ENCODE measurements around the gene LMAN1L.

Gene LMAN1L
- 0 to 0.25 (median 0.16) reads per million in 3 experiments for total RNA-seq

DNA sequence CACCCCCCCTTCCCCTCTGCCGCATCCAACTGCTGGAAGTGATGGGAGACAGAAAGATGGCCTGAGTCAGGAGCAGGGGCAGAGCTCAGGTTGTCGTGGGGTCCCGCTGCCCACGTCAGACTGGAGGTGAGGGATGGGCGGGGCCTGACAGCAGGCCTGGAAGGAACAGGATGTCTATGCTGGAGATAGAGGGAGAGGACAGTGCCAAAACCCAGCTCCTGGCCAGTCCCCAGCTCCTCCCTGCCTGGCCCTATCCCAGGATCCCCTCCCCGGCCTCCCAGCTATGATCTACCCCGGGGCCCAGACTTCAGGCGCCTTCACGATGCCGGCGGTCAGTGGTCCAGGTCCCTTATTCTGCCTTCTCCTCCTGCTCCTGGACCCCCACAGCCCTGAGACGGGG, at the start of gene LMAN1L:
Gene LMAN1L (plus strand): TSS at position 303 of the 400 bp plus-strand sequence. CDS start 20 bp downstream, at position 323.
- no peak for DNase-seq

DNA sequence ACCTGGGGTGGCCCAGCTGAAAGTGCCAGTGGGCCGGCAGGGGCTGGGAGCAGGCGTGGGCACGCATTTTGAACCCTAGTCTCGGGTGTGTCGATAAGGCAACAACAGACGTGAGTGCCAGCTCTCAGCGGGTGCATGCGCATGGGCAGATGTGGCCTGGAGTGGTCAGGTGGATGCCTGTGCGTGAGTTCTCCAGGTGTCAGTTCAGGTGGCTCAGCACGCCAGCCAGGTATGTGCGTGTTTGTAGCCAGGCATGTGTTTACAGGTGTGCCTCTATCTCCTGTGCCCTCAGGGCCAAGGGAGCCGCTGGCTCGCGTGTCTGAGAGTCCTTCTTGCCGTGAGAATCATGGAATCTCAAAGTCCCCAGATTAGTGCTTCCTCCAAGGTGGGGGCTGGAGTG, 49.2 kb upstream of the LMAN1L start:
- DNase-seq, result no peak

DNA sequence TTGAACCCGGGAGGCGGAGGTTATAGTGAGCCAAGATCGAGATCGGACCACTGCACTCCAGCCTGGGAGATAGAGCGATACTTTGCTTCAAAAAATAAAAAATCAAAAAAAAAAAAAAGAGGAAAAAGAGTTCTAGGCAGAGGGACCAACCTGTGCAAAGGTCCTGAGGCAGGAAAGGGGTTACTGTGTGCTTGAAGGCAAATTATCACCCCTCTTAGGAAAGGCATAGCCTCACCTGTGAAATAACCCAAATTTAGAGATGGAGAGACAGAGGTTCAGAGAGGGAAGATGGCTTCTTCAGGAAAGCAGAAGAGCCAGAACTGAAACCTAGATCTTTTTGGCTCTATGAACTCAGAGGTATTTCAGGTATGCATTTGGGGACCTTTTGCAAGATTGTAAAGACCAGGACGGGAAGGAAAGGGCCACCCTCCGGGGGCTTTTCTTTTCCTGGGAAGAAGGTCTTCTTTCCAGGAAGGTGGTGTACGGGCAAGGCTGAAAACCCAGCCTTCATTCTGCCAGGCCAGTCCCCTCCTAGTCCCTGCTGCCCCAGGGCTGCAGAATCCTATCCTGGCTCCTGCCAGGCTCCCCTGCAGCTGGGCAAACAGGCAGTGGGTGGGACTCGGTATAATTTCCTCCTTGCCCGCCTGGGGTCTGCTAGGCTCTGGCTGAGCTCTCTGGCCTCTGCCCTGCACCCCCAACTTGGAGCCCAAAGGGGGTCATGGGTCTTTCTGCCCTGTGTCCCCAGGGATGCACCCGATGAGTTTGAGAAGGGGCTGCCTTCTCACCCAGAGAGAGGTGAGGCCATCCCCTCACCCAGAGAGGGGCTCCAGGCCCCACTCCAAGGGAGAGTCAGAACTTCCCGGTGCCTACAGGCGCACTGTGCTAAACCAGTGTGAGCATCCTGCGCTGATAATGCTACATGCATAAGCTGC, 45.2 kb upstream of the LMAN1L start:
- DNase-seq, result no peak

DNA sequence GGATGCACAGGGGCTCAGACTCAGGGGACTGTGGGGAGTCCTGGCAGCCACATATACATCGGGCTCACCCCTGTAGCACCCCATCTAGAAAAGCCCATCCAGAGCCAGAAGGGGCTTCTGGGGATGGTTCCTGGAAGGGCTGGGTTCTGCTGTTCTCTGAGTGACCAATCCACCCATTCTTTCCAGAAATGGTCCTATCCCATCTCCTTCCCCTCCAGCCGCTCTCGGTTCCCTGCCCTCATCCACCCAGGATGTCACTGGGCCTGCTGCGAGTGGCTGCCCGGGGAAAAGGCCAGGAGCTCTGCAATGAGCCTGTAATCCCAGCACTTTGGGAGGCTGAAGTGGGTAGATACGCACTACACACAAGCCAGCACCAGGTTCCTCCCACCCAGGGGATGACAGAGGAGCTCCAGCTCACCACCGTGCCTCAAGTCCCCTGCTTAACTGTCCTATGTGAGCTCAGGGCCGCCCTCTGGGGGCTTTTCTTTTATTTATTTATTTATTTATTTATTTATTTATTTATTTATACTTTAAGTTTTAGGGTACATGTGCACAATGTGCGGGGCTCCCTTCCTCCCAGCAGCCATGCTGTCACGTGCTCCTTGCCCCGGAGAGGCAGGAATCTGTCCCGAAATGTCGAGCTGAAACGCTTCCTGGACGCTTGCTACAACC, 44.4 kb upstream of the LMAN1L start:
- DNase-seq, result no peak

DNA sequence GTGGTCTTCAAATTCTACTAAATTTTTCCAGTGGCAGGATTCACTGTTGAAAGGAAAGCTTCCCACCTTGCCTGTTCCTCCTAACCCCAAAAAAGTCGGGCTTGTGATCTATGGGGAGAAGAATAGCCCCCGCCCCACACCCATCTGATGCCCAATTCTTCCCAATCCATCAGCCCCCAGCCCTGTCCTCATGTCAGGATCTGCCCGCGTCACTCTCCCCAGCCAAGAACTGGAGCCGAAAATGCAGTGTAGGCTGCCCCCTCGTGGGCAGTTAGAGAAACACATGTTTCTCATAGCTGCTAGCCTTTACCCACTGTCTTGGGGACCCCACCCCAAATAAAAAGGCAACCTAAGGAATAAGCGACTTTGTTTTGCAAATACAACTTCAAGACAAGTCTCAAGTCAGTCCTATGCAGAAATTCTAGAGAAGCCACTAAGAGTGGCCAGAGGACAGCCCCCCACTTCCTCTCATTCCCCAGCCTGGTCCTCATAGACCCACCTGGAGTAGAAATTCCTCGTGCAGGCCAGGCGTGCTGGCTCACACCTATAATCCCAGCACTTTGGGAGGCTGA, 43.8 kb upstream of the LMAN1L start:
- DNase-seq, result peak; percentile 54

DNA sequence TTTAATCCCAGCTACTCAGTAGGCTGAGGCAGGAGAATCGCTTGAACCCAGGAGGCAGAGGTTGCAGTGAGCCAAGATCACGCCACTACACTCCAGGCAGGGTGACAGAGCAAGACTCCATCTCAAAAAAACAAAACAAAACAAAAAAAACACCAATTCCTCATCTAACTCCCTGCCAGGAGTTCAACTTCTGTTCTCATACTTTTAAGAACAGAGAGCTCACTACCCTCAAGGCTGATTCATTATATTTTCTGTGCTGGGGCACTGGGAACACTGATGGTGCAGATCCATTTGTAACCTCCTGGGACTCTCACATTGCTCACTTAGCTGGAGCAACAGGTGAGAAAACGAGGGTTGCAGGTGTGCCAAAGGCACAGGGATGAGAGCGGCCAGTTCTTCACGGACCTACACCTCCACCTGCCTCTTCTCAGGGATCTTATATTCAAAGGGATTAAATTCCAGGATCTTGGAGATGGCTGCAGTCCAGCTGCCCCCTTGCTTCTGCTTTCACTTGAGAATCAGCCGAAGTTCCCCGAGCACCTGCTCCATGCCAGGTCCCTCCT, 43.1 kb upstream of the LMAN1L start:
- no peak for DNase-seq

DNA sequence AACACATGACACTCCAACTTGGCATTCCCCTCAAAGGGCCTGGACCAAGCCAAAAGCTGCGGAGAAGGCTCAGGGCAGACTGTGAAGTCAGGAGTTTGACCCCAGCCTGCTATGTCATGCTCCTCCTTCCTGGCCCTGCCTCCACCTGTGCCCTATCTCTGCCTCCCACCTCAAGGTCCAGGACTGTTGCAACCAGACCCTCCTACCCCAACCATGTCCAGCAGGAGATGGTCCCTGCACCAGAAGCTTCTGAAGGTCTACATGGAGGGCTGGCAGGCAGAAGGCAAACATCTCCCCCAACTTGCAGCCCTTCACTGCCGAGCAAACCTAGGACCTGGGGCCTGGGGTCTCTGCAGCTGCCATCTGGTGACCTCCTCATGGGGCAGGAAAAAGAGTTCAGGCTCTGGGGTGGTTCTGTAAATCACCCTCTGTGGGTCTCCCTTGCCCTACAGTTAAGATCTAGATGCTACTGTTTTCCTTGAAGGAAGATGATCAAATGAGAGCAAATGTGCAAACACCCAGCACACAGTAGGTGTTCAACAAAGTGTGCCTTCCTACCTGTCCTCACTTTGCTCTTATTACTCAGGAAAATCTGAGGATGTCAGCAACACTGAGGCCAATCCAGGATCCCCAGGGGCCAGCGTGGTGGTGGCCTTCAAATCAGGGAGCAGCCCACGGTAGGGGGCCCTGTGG, 42.3 kb upstream of the LMAN1L start:
- no peak for DNase-seq

DNA sequence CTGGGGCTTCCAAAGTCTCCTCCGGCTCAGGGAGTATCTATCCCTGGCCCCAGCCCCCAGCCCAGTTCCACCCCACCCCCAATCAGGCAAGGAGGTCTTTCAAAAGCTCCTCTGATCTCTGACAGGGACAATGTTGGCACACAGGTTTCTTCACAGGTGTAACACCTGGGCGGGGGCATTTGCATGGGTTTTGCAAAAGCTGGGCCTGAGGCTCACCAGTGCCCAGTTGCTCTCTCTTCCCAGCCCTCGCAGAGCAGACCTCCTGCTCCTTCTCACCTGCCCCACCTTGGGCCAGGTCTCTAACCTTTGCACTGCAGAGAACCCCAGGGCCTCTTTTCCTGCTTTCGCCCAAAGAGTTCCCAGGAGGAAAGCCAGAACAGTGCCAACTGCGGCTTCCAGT, 39.3 kb upstream of the LMAN1L start:
- no peak for DNase-seq

DNA sequence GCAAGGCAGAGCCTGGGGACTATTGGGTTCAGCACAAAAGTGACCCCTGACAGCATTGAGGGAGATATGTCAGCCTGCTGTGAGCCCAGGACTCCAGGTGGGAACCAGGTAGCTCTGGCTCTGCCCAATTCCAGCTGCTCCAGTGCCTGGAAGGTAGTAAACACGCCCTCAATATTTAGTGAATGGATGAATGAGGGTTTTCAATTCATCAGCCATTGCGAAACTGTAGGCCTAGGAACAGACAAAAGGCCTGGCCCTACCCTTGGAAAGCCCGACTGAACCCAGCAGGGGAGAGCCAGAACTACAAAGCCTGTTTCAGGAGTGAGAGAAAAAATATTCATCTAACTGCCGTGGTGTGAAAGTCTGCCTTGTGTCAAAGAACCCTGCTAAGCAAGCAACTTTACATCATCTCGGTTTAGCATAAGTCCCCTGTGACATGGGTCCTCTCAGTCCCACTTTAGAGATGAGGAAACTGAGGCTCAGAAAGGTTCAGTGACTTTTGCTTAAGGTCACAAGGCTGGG, 38.8 kb upstream of the LMAN1L start:
- no peak for DNase-seq

DNA sequence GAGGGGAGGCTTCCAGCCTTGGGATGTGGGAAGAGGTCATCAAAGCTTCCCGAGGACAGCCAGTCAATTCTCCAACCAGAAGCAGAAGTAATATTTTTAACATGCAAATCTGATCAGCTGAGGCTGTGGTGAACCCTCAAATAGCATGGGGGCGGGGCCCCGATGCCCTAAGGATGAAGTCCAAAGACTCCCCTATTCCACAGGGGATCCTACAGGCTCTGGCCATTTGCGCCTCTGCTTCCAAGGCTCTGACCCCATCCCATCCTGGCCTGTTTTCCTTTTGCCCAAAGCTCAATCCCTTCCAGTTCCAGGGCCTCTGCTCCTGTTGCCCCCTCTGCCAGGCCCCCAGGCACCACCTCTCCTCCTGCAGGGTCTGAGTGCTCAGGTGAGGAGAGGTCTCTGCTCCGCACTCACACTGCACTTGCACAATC, 37.5 kb upstream of the LMAN1L start:
- DNase-seq, result no peak

DNA sequence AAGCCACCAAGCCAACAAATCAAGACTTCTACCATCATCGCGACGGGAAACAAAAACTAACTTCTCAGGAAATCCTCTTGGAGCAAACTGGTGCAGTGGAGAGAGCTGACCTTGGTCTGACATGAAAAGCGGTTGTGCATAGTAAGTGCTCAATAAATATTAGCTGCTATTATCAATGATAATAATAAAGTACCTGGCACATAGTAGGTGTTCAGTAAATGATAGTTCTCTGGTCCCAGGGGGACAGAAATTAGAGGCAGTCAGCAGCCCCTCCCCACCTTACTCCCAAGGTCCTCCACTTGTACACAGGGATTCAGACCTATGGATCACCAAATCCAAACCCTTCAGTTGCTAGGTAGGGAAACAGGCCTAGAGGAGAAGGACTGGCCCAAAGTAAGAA, 36.7 kb upstream of the LMAN1L start:
- no peak for DNase-seq

DNA sequence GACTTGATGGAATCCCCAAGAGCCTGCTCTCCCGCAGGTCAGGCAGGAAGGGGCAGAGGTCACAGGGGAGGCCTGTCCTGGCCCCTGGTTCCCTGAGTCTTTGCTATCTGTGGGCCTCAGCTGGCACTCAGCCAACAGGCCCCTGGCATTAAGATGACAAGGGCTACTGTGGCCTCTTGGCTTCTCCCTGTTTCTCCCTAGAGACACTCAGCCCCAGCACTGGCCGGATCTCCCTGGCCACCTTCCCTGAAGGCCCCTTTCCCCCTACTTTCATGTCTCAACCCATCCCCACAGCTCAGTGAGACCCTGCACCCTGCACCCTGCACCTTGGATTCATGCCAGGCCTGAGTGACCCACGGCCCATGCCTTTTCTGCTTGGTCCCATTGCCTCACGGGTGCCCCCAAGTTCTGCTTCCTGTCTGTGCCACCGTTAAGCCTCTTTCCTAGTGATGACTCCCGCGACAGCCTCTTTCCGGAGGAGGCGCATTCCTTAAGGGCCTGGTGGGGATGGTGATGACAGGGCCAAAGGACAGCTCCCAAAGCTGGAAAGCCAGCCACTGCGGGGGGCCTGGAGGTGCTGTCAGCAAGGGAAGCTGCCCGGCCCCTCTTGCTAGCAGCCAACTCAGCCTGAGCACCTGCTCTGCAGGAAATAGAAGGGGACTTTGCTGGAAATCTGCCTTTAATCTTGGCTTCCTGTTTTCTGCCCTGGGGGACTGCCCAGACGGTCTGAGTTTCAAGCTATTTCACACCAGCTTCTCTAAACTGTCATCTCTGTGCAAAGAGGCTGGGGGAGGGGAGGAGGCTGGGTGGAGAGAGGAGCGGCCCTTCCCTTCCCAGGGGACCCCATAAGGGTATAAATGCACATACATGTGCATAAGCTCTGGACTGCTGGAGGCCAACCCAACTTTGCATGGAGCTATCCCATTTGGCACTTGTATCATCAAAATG, 35.5 kb upstream of the LMAN1L start:
- DNase-seq, result peak; percentile 75

DNA sequence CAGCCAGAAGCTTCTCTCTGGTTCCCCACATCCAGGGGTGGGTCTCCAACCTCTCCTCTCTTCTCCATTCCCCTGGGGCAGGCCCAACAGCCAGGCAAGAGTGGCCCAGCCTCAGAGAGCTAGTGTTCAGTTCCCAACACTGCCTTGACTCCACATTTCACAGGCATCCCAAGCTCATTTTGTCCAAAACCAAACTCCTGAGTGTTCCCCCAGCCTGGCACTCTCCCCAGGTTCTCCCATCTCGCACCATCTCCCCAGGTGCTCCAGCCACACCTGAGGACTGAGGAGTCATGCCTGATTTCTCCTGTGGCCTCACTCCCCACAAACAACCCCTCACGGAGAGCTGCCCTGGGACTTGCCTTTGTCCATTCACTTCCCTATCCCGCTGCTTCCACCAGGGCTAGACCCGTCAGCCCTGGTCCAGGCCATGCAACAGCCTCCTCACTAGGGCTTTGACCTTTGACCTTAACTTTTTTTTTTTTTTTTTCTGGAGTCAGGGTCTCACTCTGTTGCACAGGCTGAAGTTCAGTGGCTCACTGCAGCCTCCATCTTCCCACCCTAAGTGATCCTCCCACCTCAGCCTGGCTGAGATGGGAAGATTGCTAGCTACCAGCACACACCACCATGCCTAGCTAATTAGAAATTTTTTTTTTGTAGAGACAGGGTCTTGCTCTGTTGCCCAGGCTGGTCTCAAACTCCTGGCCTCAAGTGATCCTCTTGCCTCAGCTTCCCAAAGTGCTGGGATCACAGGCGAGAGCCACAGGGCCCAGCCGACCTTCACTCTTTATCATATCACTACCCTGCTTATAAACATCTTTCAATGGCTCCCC, 34.7 kb upstream of the LMAN1L start:
- DNase-seq, result no peak

DNA sequence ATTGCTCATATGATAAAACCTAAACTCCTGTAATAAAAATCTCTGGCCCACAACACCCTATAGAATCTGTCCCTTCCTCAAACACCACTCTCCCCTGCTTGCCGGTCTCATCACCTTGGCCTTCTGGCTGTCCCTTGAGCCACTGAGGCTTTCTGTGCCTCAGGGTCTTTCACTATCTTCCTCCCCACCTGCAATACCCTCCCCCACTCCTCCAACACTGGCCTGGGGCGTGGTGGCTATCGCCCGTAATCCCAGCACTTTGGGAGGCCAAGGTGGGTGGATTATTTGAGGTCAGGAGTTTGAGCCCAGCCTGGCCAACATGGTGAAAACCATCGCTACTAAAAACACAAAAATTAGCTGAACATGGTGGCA, 34.0 kb upstream of the LMAN1L start:
- no peak for DNase-seq

DNA sequence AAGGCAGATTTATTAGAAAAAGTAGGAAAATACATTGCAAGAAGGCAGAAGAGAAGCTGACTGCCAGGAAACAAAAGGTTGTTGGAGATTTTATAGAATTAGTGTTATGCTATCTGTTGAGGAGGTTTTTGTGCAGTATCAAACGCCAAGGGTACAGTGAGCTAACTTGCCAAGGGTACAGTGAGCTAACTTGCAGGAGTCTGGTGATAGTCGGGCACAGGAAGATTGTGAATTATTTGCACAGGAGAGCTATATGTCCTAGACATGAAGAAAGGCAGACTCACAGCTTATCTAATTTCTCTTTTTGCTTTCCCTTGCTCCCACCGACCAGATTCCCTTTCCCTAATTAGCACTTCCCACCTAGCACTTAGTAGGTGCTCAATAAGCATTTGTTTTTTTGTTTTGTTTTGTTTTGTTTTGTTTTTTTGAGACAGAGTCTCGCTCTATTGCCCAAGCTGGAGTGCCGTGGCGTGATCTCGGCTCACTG, 33.4 kb upstream of the LMAN1L start:
- no peak for DNase-seq

DNA sequence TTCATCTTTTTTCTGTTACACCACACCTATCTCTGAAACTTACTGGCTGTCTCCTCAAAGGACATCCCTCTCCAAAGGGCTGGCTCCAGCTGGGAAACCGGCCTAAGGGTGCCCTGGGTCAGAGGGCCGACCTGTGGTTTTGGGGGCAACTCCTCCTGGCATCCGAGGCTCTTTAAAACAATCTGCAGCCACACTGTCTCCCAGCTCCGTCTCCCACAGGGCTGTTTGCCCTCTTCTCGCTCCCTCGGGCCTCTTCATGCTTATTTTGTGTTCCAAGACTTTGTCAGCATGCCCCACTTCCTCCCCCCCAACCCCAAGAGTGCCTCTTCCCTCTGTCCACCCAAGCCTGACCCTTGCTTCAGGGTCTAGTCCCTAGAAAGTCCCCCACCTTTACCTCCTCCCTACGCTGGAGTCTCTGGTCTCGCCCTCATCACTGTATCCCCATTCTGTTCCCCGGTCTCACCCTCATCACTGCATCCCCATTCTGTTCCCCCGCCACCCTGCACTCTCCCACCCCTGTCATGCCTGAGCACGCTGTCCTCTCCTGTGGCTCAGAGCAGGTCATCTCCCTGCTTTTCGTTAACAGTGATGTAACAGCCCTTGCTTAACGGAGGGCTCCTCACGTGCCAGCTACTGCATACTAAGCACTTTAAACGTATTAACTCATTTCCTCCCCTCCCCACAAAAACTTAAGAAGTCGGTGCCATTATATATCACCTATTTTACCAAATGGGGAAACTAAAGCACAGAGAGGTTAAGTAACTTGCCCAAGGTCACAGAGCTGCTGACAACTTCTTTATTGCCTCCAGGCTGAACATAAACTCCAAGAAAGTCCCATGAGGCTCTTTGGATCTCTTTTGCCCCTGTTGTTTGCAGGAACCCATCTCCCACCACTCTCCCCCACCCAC, 31.9 kb upstream of the LMAN1L start:
- peak; percentile 62 for DNase-seq

DNA sequence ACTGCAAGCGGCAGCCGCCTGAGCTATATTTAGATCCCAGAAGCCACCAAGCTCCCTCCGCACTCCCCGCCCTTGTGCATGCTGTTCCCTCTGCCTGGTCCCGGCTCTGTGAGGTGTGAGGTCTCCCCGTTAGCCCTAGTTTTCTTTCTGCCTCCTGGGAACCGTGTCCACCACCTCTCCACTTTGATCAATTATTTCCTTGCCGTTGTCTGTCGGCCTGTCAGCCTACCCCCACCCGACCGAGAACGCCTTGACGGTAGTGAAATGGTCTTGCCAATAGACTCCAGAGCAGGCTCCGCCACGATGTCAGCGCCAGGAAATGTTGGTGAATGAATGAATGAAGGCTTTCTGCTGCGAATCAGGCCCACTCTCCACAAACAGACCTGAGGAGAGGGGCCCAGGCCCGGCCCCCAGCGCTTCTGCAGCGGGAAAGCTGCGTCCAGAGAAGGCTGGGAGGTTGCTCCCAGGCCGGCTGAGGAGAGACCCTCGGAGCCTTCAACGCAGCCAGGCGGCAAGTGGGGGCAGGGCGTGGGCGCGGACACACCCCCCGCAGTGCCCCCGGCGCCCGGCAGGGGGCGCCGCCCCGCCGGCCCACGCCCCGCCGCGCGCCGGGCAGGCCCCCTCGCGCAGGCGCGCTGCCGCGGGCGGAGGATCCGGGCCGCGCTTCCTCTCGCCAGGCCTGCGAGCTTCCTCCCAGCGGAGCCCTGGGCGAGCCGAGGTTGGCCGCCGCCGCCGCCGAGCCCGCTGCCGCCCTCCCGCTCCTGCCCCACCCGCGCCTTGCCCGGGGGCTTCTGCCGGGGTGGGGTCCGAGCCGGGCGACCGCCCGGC, 31.0 kb upstream of the LMAN1L start, which contains the start of gene CSK:
Gene CSK (plus strand): TSS at position 650 of the 828 bp plus-strand sequence. CDS start 16,218 bp downstream, outside the sequence.
- DNase-seq, result peak; percentile 82

Data from central memory CD4-positive, alpha-beta T cell (primary cell).